WTC11 (cell line): ENCODE results near the gene TRIM65. TPM values are rescaled to one million over a fixed set of nuclear protein-coding genes. Genes with fewer than 3 reads are reported as not detected.
A peak's percentile ranks its signal among the peaks of the same experiment; 100 is the strongest.

Source experiments
- ATAC-seq: fragments of 200-7000 bp; cut with Tn5 transposase; 2 replicates; pipeline ENCODE4 v1.10.0; 2021; ENCODE audit warnings: mild to moderate bottlenecking, moderate library complexity
- CTCF ChIA-PET: fragments of 300-600 bp; sonication (Branson Sonifier 250); formaldehyde crosslinking; loops from one replicate; lab custom pipeline; 2021; ENCODE audit warnings: antibody characterized with exemption; lab: Charles Lee
- POLR2A ChIA-PET: fragments of 350-600 bp; sonication (Branson Sonifier 250); formaldehyde crosslinking; loops from one replicate; lab custom pipeline; 2021; ENCODE audit warnings: antibody characterized with exemption; lab: Charles Lee
- DNase-seq: peaks from one replicate; pipeline ENCODE4 v3.0.0; 2021; ENCODE audit warnings: low spot score
- H3K27ac Mint-ChIP-seq: 2 replicates; pipeline ENCODE4 v1.8.0; 2021; ENCODE audit warnings: mixed read lengths
- H3K27me3 Mint-ChIP-seq: 2 replicates; pipeline ENCODE4 v1.8.0; 2021; ENCODE audit warnings: low read depth, mild to moderate bottlenecking, moderate library complexity, mixed read lengths
- H3K36me3 Mint-ChIP-seq: 2 replicates; pipeline ENCODE4 v1.8.0; 2021; ENCODE audit warnings: mixed read lengths
- H3K4me1 Mint-ChIP-seq: 2 replicates; pipeline ENCODE4 v1.8.0; 2022; ENCODE audit warnings: mixed read lengths
- H3K4me3 Mint-ChIP-seq: 2 replicates; pipeline ENCODE4 v1.8.0; 2021; ENCODE audit warnings: mild to moderate bottlenecking, moderate library complexity, mixed read lengths
- H3K9me3 Mint-ChIP-seq: 2 replicates; pipeline ENCODE4 v1.8.0; 2021; ENCODE audit warnings: mixed read lengths
- ATF6 ChIP-seq: sonication (generic); formaldehyde crosslinking; IDR thresholded peaks from 2 replicates; pipeline ENCODE4 v1.8.1; 2023; ENCODE audit warnings: mild to moderate bottlenecking, missing genetic modification reagents
- ERG ChIP-seq: fragments of 250-450 bp; sonication (Bioruptor Pico); IDR thresholded peaks from 2 replicates; pipeline ENCODE4 v1.8.0; 2021; ENCODE audit warnings: mild to moderate bottlenecking
- FOXJ3 ChIP-seq: sonication (generic); formaldehyde crosslinking; IDR thresholded peaks from 2 replicates; pipeline ENCODE4 v1.9.0; 2021; ENCODE audit warnings: missing genetic modification reagents, mild to moderate bottlenecking, borderline replicate concordance
- FOXP4 ChIP-seq: sonication (generic); formaldehyde crosslinking; IDR thresholded peaks from 2 replicates; pipeline ENCODE4 v1.8.0; 2022; ENCODE audit warnings: mild to moderate bottlenecking, missing genetic modification reagents
- GRHL2 ChIP-seq: fragments of 250-450 bp; sonication (Bioruptor Pico); IDR thresholded peaks from 2 replicates; pipeline ENCODE4 v1.8.0; 2022; ENCODE audit warnings: mild to moderate bottlenecking, moderate library complexity; ENCODE audit not compliant: insufficient replicate concordance, severe bottlenecking
- GTF2I ChIP-seq: fragments of 250-450 bp; sonication (Bioruptor Pico); conservative IDR thresholded peaks from 2 replicates; pipeline ENCODE4 v1.4.0; 2021; ENCODE audit warnings: mild to moderate bottlenecking
- JUN ChIP-seq: sonication (generic); formaldehyde crosslinking; IDR thresholded peaks from 2 replicates; pipeline ENCODE4 v1.8.0; 2023; ENCODE audit warnings: mild to moderate bottlenecking, missing genetic modification reagents
- KAT7 ChIP-seq: sonication (generic); formaldehyde crosslinking; IDR thresholded peaks from 2 replicates; pipeline ENCODE4 v1.8.1; 2023; ENCODE audit warnings: missing genetic modification reagents, mild to moderate bottlenecking, borderline replicate concordance
- MAX ChIP-seq: sonication (generic); formaldehyde crosslinking; IDR thresholded peaks from 2 replicates; pipeline ENCODE4 v1.8.0; 2022; ENCODE audit warnings: mild to moderate bottlenecking, missing genetic modification reagents
- OVOL2 ChIP-seq: fragments of 250-450 bp; sonication (Bioruptor Pico); IDR thresholded peaks from 2 replicates; pipeline ENCODE4 v1.9.0; 2021; ENCODE audit warnings: mild to moderate bottlenecking, borderline replicate concordance
- PREB ChIP-seq: sonication (generic); formaldehyde crosslinking; IDR thresholded peaks from 2 replicates; pipeline ENCODE4 v1.8.1; 2022; ENCODE audit warnings: mild to moderate bottlenecking, missing genetic modification reagents, moderate library complexity, borderline replicate concordance
- TEAD1 ChIP-seq: sonication (generic); formaldehyde crosslinking; IDR thresholded peaks from 2 replicates; pipeline ENCODE4 v1.8.0; 2022; ENCODE audit warnings: mild to moderate bottlenecking, missing genetic modification reagents
- USF2 ChIP-seq: sonication (generic); formaldehyde crosslinking; IDR thresholded peaks from 2 replicates; pipeline ENCODE4 v1.8.1; 2023; ENCODE audit warnings: mild to moderate bottlenecking, missing genetic modification reagents, moderate library complexity
- ZBTB21 ChIP-seq: sonication (generic); formaldehyde crosslinking; IDR thresholded peaks from 2 replicates; pipeline ENCODE4 v1.8.1; 2023; ENCODE audit warnings: mild to moderate bottlenecking, missing genetic modification reagents, borderline replicate concordance
- ZBTB43 ChIP-seq: sonication (generic); formaldehyde crosslinking; IDR thresholded peaks from 2 replicates; pipeline ENCODE4 v1.8.1; 2023; ENCODE audit warnings: mild to moderate bottlenecking, missing genetic modification reagents
- ZNF281 ChIP-seq: sonication (generic); formaldehyde crosslinking; IDR thresholded peaks from 2 replicates; pipeline ENCODE4 v1.8.0; 2023; ENCODE audit warnings: mild to moderate bottlenecking, missing genetic modification reagents
- ZNF396 ChIP-seq: fragments of 250-450 bp; sonication (Bioruptor Pico); IDR thresholded peaks from 2 replicates; pipeline ENCODE4 v1.8.0; 2021; ENCODE audit warnings: mild to moderate bottlenecking, moderate library complexity, borderline replicate concordance
- total RNA-seq: library from RNA; stranded (reverse); gene quantifications from 3 replicates; pipeline ENCODE4 v1.2.3, GENCODE V29; 2021

The TRIM65 gene
- total RNA-seq, 1 experiment from 2014 or later: 56.4 TPM

GRCh38 chr17:75917141-75917916 is 20.6 kb upstream of the TRIM65 start:
- ChIA-PET POLR2A (interaction anchor here (0.6 kb wide), 1 partner anchor 37 kb away, joined by 8 read pairs; no protein-coding TSS in a partner anchor), CTCF (interaction anchor here (0.6 to 7.4 kb wide), 5 partner anchors 10 to 164 kb away, joined by 3 to 53 read pairs (median 3); partner anchors contain the start of gene MRPL38)
- H3K36me3 Mint-ChIP-seq: peaks cover 8% of the 10 kb centered on the region
- no peaks in the 10 kb centered on the region for H3K4me1 Mint-ChIP-seq
- H3K9me3 Mint-ChIP-seq: no peaks in the 10 kb centered on the region
- H3K27ac Mint-ChIP-seq: no peak overlapping the region; the same call in 1 of the 2 replicates
- TF ChIP-seq TEAD1 (CRISPR knock-in tag) (no peak), JUN (CRISPR knock-in tag) (no peak), ZBTB21 (CRISPR knock-in tag) (no peak), GTF2I (CRISPR knock-in tag) (no peak), MAX (no peak), GRHL2 (CRISPR knock-in tag) (no peak), ZBTB43 (CRISPR knock-in tag) (no peak)
- no peak overlapping the region for H3K4me3 Mint-ChIP-seq
- H3K27me3 Mint-ChIP-seq: no peaks in the 10 kb centered on the region
- no peak for DNase-seq
- no peak for ATAC-seq

- Mint-ChIP-seq H3K4me1 (0 out of 2 replicates have a peak, but pooled peaks cover 2% of the 10 kb centered on the region), H3K4me3 (no peak overlapping the region), H3K27me3 (no peaks in the 10 kb centered on the region), H3K27ac (peak overlapping the region; percentile 12; the same call in 1 of the 2 replicates), H3K9me3 (no peaks in the 10 kb centered on the region), H3K36me3 (peaks cover 8% of the 10 kb centered on the region)
- no peak for ATAC-seq
- DNase-seq: no peak
- ChIA-PET CTCF (interaction anchor here (0.6 to 7.4 kb wide), 10 partner anchors 10 to 106 kb away, joined by 3 to 53 read pairs (median 5); partner anchors contain the start of genes CDK3 and MRPL38), POLR2A (interaction anchor here (1.0 kb wide), 1 partner anchor 26 kb away, joined by 6 read pairs; the partner anchor contains the start of gene FBF1)
- TF ChIP-seq PREB (CRISPR knock-in tag): no peak
- TF ChIP-seq ZNF281 (CRISPR knock-in tag): no peak
- TF ChIP-seq ZBTB43 (CRISPR knock-in tag): no peak
- no peak for TF ChIP-seq ERG (CRISPR knock-in tag)
- no peak for TF ChIP-seq FOXJ3 (CRISPR knock-in tag)
- TF ChIP-seq JUN (CRISPR knock-in tag): no peak
- TF ChIP-seq ATF6: no peak
- TF ChIP-seq MAX: no peak
- no peak for TF ChIP-seq USF2 (CRISPR knock-in tag)
- no peak for TF ChIP-seq ZBTB21 (CRISPR knock-in tag)
- no peak for TF ChIP-seq FOXP4 (CRISPR knock-in tag)
- TF ChIP-seq KAT7 (CRISPR knock-in tag): no peak
- no peak for TF ChIP-seq ZNF396 (CRISPR knock-in tag)
- no peak for TF ChIP-seq OVOL2
Measured at GRCh38 chr17:75915268-75915667, 18.5 kb upstream of the TRIM65 start.
